GM21717 (cell line): ENCODE data around the gene TMEM156.
"Not testable (repeated sequence)": the region's sequence is repeated elsewhere in the genome, so short reads cannot be mapped to it uniquely, and the experiment has no call there.

Source experiments
- ATAC-seq: cut with Tn5 transposase; IDR thresholded peaks from one replicate; pipeline ENCODE4 v1.9.1; 2021; ENCODE audit warnings: mild to moderate bottlenecking, moderate library complexity; ENCODE audit not compliant: unreplicated experiment

The TMEM156 gene

GRCh38 chr4:38995660-38996005, 36.6 kb downstream of the TMEM156 start:
- ATAC-seq: no peak

- no peak for ATAC-seq
Observed at GRCh38 chr4:38994135-38994534, 38.1 kb downstream of the TMEM156 start.

GRCh38 chr4:38993683-38994082, 38.5 kb downstream of the TMEM156 start:
- ATAC-seq: no peak

- ATAC-seq: no peak
Observed at GRCh38 chr4:38990241-38990640, 42.0 kb downstream of the TMEM156 start.

GRCh38 chr4:38989487-38989886, 42.7 kb downstream of the TMEM156 start:
- no peak for ATAC-seq

- not testable (repeated sequence) for ATAC-seq
Observed at GRCh38 chr4:38988353-38988752, 43.9 kb downstream of the TMEM156 start.

GRCh38 chr4:38987491-38987890, 44.7 kb downstream of the TMEM156 start:
- ATAC-seq: no peak

- no peak for ATAC-seq
Observed at GRCh38 chr4:38985410-38986100, 46.7 kb downstream of the TMEM156 start.

GRCh38 chr4:38983787-38984598, 48.2 kb downstream of the TMEM156 start:
- no peak for ATAC-seq

GRCh38 chr4:38983291-38983690, 48.9 kb downstream of the TMEM156 start:
- no peak for ATAC-seq

- no peak for ATAC-seq
Observed at GRCh38 chr4:38982361-38983095, 49.7 kb downstream of the TMEM156 start.

- ATAC-seq: no peak
Observed at GRCh38 chr4:38980903-38981676, 51.1 kb downstream of the TMEM156 start.

GRCh38 chr4:38979511-38980230, 52.5 kb downstream of the TMEM156 start:
- ATAC-seq: no peak

GRCh38 chr4:38979081-38979480, 53.1 kb downstream of the TMEM156 start:
- no peak for ATAC-seq

- no peak for ATAC-seq
Observed at GRCh38 chr4:38976308-38976707, 55.9 kb downstream of the TMEM156 start.

GRCh38 chr4:38968668-38969067, 63.5 kb downstream of the TMEM156 start:
- ATAC-seq: no peak

- ATAC-seq: no peak
Observed at GRCh38 chr4:38967260-38968095, 64.7 kb downstream of the TMEM156 start.

- no peak for ATAC-seq
Observed at GRCh38 chr4:38965866-38966265, 66.3 kb downstream of the TMEM156 start.
